Trophoblast cell (in vitro differentiated cells and primary cell): Measurements from ENCODE around the gene CAMP.

ENCODE experiments used
- DNase-seq, 2 donors: peaks; one replicate each; pipeline ENCODE4 v3.0.0-alpha.2; 2016
- H2AFZ ChIP-seq: 2 replicates; pipeline ENCODE4 v1.6.1; 2013; ENCODE audit warnings: low read length, moderate library complexity, mild to moderate bottlenecking; ENCODE audit not compliant: insufficient read depth, poor library complexity
- H2AK5ac ChIP-seq: 2 replicates; pipeline ENCODE4 v1.6.1; 2013; ENCODE audit warnings: mild to moderate bottlenecking, low read length
- H2BK120ac ChIP-seq: 2 replicates; pipeline ENCODE4 v1.6.1; 2013; ENCODE audit warnings: low read length, mild to moderate bottlenecking, moderate library complexity; ENCODE audit not compliant: insufficient read depth, poor library complexity
- H2BK12ac ChIP-seq: 2 replicates; pipeline ENCODE4 v1.6.1; 2013; ENCODE audit warnings: mild to moderate bottlenecking, low read length, moderate library complexity
- H2BK5ac ChIP-seq: 2 replicates; pipeline ENCODE4 v1.6.1; 2013; ENCODE audit warnings: low read length, low read depth, moderate library complexity, mild to moderate bottlenecking; ENCODE audit not compliant: poor library complexity
- H3K14ac ChIP-seq: 2 replicates; pipeline ENCODE4 v1.6.1; 2013; ENCODE audit warnings: mild to moderate bottlenecking, low read length
- H3K18ac ChIP-seq: 2 replicates; pipeline ENCODE4 v1.6.1; 2013; ENCODE audit warnings: mild to moderate bottlenecking, low read length
- H3K23ac ChIP-seq: 2 replicates; pipeline ENCODE4 v1.6.1; 2013; ENCODE audit warnings: low read length
- H3K27ac ChIP-seq: 2 replicates; pipeline ENCODE4 v1.5.1; 2013; ENCODE audit warnings: low read depth, mild to moderate bottlenecking, inconsistent platforms, low read length, moderate library complexity
- H3K27me3 ChIP-seq: 2 replicates; pipeline ENCODE4 v1.6.1; 2013; ENCODE audit warnings: inconsistent platforms, mild to moderate bottlenecking, low read length, moderate library complexity; ENCODE audit not compliant: insufficient read depth
- H3K36me3 ChIP-seq, 2 experiments: 1 replicate in 1 of 2; 2 replicates in 1 of 2; pipeline ENCODE4 v1.6.1; 2013; ENCODE audit warnings: low read length in 2 of 2, mild to moderate bottlenecking in 2 of 2, moderate library complexity in 1 of 2; ENCODE audit not compliant: insufficient read depth in 2 of 2, control insufficient read depth in 1 of 2
- H3K4ac ChIP-seq: 2 replicates; pipeline ENCODE4 v1.6.1; 2013; ENCODE audit warnings: low read depth, mild to moderate bottlenecking, low read length, moderate library complexity
- H3K4me1 ChIP-seq, 2 experiments: 1 replicate in 1 of 2; 2 replicates in 1 of 2; pipeline ENCODE4 v1.6.1; 2013; ENCODE audit warnings: low read length in 2 of 2, mild to moderate bottlenecking in 2 of 2, moderate library complexity in 1 of 2; ENCODE audit not compliant: insufficient read depth in 2 of 2, control insufficient read depth in 1 of 2
- H3K4me2 ChIP-seq: 2 replicates; pipeline ENCODE4 v1.6.1; 2013; ENCODE audit warnings: inconsistent platforms, mild to moderate bottlenecking, low read length, moderate library complexity
- H3K4me3 ChIP-seq: 2 replicates; pipeline ENCODE4 v1.5.1; 2013; ENCODE audit warnings: mild to moderate bottlenecking, low read depth, low read length, inconsistent platforms
- H3K79me1 ChIP-seq: one replicate; pipeline ENCODE4 v1.6.1; 2013; ENCODE audit warnings: low read length
- H3K79me2 ChIP-seq: 2 replicates; pipeline ENCODE4 v1.6.1; 2013; ENCODE audit warnings: low read length, mild to moderate bottlenecking; ENCODE audit not compliant: control insufficient read depth, insufficient read depth, poor library complexity
- H3K9ac ChIP-seq: 2 replicates; pipeline ENCODE4 v1.6.1; 2013; ENCODE audit warnings: mild to moderate bottlenecking, low read length
- H3K9me3 ChIP-seq: 2 replicates; pipeline ENCODE4 v1.6.1; 2013; ENCODE audit warnings: low read depth, mild to moderate bottlenecking, control low read depth, inconsistent platforms, low read length; ENCODE audit not compliant: insufficient read depth
- H4K12ac ChIP-seq: 2 replicates; pipeline ENCODE4 v1.6.1; 2013; ENCODE audit warnings: low read depth, mild to moderate bottlenecking, low read length, moderate library complexity
- H4K8ac ChIP-seq: 2 replicates; pipeline ENCODE4 v1.6.1; 2013; ENCODE audit warnings: low read depth, mild to moderate bottlenecking, low read length, moderate library complexity
- H4K91ac ChIP-seq: one replicate; pipeline ENCODE4 v1.6.1; 2013; ENCODE audit warnings: low read depth, mild to moderate bottlenecking, low read length, moderate library complexity
- WGBS: extraction: QIAGEN DNeasy Blood & Tissue Kit; methylation state at CpG from one replicate; pipeline ENCODE4 v1.1.7; 2013; ENCODE audit warnings: missing lambda C conversion rate; ENCODE audit not compliant: insufficient read length, insufficient coverage; ENCODE audit errors: extremely low coverage; 5-methylcytosine and 5-hydroxymethylcytosine counted together

Gene CAMP

DNA sequence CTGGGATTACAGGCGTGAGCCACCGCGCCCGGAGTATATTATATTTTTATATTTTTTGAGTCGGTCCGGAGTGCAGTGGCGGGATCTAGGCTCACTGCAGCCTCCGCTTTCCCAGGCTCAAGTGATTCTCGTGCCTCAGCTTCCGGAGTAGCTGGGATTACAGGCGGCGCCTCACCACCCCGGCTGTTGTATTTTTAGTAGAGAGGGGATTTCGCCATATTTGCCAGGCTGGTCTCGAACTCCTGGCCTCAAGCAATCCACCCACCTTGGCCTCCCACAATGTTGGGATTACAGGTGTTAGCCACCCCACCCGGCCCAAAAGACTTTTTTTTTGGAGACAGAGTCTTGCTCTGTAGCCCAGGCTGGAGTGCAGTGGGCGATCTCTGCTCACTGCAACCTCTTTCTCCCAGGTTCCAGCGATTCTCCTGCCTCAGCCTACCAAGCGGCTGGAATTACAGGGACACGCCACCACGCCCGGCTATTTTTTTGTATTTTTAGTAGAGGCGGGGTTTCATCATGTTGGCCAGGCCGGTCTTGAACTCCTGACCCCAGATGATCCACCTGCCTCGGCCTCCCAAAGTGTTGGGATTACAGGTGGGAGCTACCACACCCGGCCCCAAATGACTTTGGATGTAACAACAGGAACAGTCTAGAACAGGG is 18.6 kb downstream of the CAMP start:
- Histone ChIP-seq H3K4me1 (no peaks in the 10 kb centered on the region), H3K27me3 (no peaks in the 10 kb centered on the region), H3K9ac (no peak overlapping the region), H3K27ac (no peak overlapping the region), H2AFZ (peak overlapping the region; percentile 83), H4K12ac (peak overlapping the region; percentile 61), H3K4ac (peak overlapping the region; percentile 58), H3K4me2 (peak overlapping the region; percentile 97), H3K18ac (peak overlapping the region; percentile 67), H2AK5ac (no peak overlapping the region), H3K36me3 (no peaks in the 10 kb centered on the region), H3K4me3 (no peak overlapping the region), H3K79me1 (peaks cover 4% of the 10 kb centered on the region), H2BK5ac (no peak overlapping the region), H3K23ac (no peak overlapping the region), H3K79me2 (peaks cover 3% of the 10 kb centered on the region), H4K8ac (peak overlapping the region; percentile 72), H3K9me3 (peaks cover 1% of the 10 kb centered on the region), H4K91ac (no peak overlapping the region), H3K14ac (no peak overlapping the region), H2BK12ac (no peak overlapping the region), H2BK120ac (no peak overlapping the region)
- no CpG with 5 or more reads among the region's 26 CpGs for WGBS
- DNase-seq: peak in 1 of 2 donors; percentile 22

GRCh38 chr3:48243886-48244285 is 20.6 kb downstream of the CAMP start:
- H3K79me2 ChIP-seq: peaks cover 3% of the 10 kb centered on the region
- H4K12ac ChIP-seq: no peak overlapping the region
- no peak overlapping the region for H3K4ac ChIP-seq
- no peak overlapping the region for H3K9ac ChIP-seq
- no peak overlapping the region for H3K27ac ChIP-seq
- H2BK5ac ChIP-seq: no peak overlapping the region
- no peak overlapping the region for H2BK120ac ChIP-seq
- no peaks in the 10 kb centered on the region for H3K36me3 ChIP-seq
- no peaks in the 10 kb centered on the region for H3K27me3 ChIP-seq
- H3K18ac ChIP-seq: no peak overlapping the region
- no peak overlapping the region for H4K8ac ChIP-seq
- no peak overlapping the region for H2AFZ ChIP-seq
- H3K4me1 ChIP-seq: no peaks in the 10 kb centered on the region
- no peak overlapping the region for H2BK12ac ChIP-seq
- peaks cover 1% of the 10 kb centered on the region for H3K9me3 ChIP-seq
- no peak overlapping the region for H3K4me2 ChIP-seq
- no peak overlapping the region for H3K14ac ChIP-seq
- peaks cover 4% of the 10 kb centered on the region for H3K79me1 ChIP-seq
- whole genome bisulfite sequencing: no CpG with 5 or more reads among the region's 2 CpGs
- H3K4me3 ChIP-seq: no peak overlapping the region
- no peak overlapping the region for H2AK5ac ChIP-seq
- no peak overlapping the region for H3K23ac ChIP-seq
- H4K91ac ChIP-seq: no peak overlapping the region
- no peak for DNase-seq

- H3K79me1 ChIP-seq: peaks cover 4% of the 10 kb centered on the region
- DNase-seq: no peak
- H3K23ac ChIP-seq: no peak overlapping the region
- no peak overlapping the region for H3K27ac ChIP-seq
- no peaks in the 10 kb centered on the region for H3K36me3 ChIP-seq
- no peak overlapping the region for H2BK12ac ChIP-seq
- H3K18ac ChIP-seq: no peak overlapping the region
- H2AK5ac ChIP-seq: no peak overlapping the region
- H3K14ac ChIP-seq: no peak overlapping the region
- no peak overlapping the region for H3K4me2 ChIP-seq
- no peak overlapping the region for H2BK5ac ChIP-seq
- H4K12ac ChIP-seq: no peak overlapping the region
- no peaks in the 10 kb centered on the region for H3K4me1 ChIP-seq
- H3K27me3 ChIP-seq: no peaks in the 10 kb centered on the region
- H2BK120ac ChIP-seq: no peak overlapping the region
- H4K8ac ChIP-seq: no peak overlapping the region
- no peak overlapping the region for H3K4me3 ChIP-seq
- H3K9me3 ChIP-seq: peaks cover 1% of the 10 kb centered on the region
- H4K91ac ChIP-seq: no peak overlapping the region
- no peak overlapping the region for H3K4ac ChIP-seq
- no peak overlapping the region for H2AFZ ChIP-seq
- WGBS: no CpG with 5 or more reads among the region's 1 CpG
- H3K79me2 ChIP-seq: peaks cover 3% of the 10 kb centered on the region
- H3K9ac ChIP-seq: no peak overlapping the region
These were observed 21.2 kb downstream of the CAMP start for GRCh38 chr3:48244461-48244860.

DNA sequence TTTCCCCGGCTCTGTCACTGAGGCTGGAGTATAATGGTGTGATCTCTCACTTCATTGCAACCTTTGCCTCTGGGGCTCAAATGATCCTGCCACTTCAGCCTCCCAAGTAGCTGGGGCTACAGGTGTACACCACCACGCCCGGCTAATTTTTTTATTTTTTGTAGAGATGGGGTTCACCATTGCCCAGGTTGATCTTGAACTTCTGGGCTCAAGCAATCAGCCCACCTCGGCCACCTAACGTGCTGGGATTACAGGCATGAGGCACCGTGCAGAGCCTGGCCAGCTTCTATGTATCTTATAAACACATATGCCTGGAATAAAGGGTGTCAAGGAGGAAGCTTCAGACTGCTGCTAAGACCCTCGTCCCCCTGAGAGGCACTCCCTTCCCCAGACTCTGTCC is 21.8 kb downstream of the CAMP start:
- H3K4me2 ChIP-seq: no peak overlapping the region
- no peaks in the 10 kb centered on the region for H3K4me1 ChIP-seq
- H3K23ac ChIP-seq: no peak overlapping the region
- no peak overlapping the region for H3K4ac ChIP-seq
- H2AFZ ChIP-seq: no peak overlapping the region
- H4K8ac ChIP-seq: no peak overlapping the region
- H3K9me3 ChIP-seq: peaks cover 1% of the 10 kb centered on the region
- no CpG with 5 or more reads among the region's 7 CpGs for WGBS
- no peak overlapping the region for H2AK5ac ChIP-seq
- H3K14ac ChIP-seq: no peak overlapping the region
- H3K27me3 ChIP-seq: no peaks in the 10 kb centered on the region
- H4K12ac ChIP-seq: no peak overlapping the region
- H2BK12ac ChIP-seq: no peak overlapping the region
- peaks cover 4% of the 10 kb centered on the region for H3K79me1 ChIP-seq
- H3K36me3 ChIP-seq: no peaks in the 10 kb centered on the region
- DNase-seq: no peak
- H2BK5ac ChIP-seq: no peak overlapping the region
- no peak overlapping the region for H2BK120ac ChIP-seq
- peaks cover 3% of the 10 kb centered on the region for H3K79me2 ChIP-seq
- no peak overlapping the region for H3K9ac ChIP-seq
- no peak overlapping the region for H3K27ac ChIP-seq
- no peak overlapping the region for H4K91ac ChIP-seq
- no peak overlapping the region for H3K4me3 ChIP-seq
- no peak overlapping the region for H3K18ac ChIP-seq
